Astrocyte of the cerebellum (primary cell): ENCODE data around the gene CDH16.
"Not testable (repeated sequence)": the region's sequence is repeated elsewhere in the genome, so short reads cannot be mapped to it uniquely, and the experiment has no call there.

ENCODE experiments used
- DNase-seq: peaks from one replicate; pipeline ENCODE4 v3.0.0-alpha.2; 2011; ENCODE audit warnings: low read depth
- H3K4me3 ChIP-seq: 2 replicates; pipeline ENCODE4 v1.5.1; 2011; ENCODE audit warnings: mild to moderate bottlenecking, low read depth, low read length, moderate library complexity
- CTCF ChIP-seq: IDR thresholded peaks from 2 replicates; pipeline ENCODE4 v1.5.1; 2012; ENCODE audit warnings: low read length, low read depth, moderate library complexity, mild to moderate bottlenecking; ENCODE audit errors: missing control alignments
- in situ Hi-C: cut with HindIII; loops from 2 replicates; pipeline ENCODE4 v1.10.0; 2017; ENCODE audit warnings: low sequenced_read_pairs

Gene CDH16

GRCh38 chr16:66873685-66874055, 45.0 kb downstream of the CDH16 start:
- no peak for TF ChIP-seq CTCF
- DNase-seq, result no peak
- no peak overlapping the region for H3K4me3 ChIP-seq
- in situ Hi-C loops, result no loop called here

- peak overlapping the region; percentile 34 for H3K4me3 ChIP-seq
- DNase-seq, result peak; percentile 96
- TF ChIP-seq CTCF, result peak; percentile 89
- in situ Hi-C loops, result no loop called here
Measured at GRCh38 chr16:66872943-66873684, 45.6 kb downstream of the CDH16 start.

GRCh38 chr16:66872559-66872942, 46.1 kb downstream of the CDH16 start:
- no peak for TF ChIP-seq CTCF
- peak overlapping the region; percentile 34 for H3K4me3 ChIP-seq
- in situ Hi-C loops, result no loop called here
- no peak for DNase-seq

DNA sequence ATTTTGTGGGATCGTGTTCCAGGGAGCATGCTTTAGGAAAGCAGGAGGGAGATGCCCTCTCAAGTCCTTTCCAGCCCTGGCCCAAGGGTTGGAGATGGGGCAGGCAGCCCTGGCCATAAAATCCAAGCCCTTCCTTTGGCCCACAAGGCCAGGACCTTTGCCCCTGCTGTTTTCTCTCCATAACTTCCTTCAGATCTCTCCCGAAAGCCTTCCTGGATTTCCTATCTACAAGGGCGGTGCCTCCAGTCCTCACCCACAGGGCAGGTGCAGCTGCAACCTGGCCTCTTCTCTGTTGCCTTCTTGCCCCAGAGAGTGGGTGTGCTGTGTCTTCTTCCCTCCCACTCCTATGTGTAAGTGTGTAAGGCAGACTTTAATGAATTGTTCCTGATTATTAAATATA, 46.8 kb downstream of the CDH16 start:
- DNase-seq, result no peak
- in situ Hi-C loops, result no loop called here
- H3K4me3 ChIP-seq, result no peak overlapping the region
- TF ChIP-seq CTCF, result no peak

DNA sequence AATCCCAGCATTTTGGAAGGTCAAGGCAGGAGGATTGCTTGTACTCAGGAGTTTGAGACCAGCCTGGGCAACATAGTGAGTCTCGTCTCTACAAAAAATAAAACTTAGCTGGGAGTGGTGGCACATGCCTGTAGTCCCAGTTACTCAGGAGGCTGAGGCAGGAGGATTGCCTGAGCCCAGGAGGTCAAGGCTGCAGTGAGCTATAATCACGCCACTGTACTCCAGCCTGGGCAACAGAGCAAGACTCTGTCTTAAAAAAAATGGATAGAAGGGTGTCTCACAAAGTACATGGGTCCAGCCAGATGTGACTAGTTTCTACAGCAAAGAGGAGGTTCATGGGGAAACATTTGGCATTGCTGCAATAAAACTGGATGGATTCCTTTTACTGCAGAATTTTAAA, 47.3 kb downstream of the CDH16 start:
- DNase-seq, in situ Hi-C loops, H3K4me3 ChIP-seq: not testable (repeated sequence)

DNA sequence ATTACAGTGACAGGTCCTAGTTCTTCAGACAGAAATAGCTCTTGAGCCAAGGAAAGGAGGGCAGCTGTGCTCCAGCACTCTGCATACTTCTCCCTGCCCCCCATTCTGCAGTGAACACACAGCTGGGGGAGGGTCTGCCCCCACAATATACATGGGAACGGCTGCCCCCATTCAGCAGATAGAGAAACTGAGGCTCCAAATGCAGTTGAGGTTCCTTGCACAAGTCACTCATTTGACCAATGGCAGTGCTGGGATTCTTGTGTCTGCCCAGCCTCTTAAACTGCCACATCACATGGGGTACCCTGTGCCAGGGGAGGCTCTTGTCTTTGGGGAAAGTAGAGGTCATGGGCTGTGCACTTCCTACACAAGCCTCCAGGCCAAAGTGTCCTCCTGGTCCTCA, 49.3 kb downstream of the CDH16 start:
- no peak for TF ChIP-seq CTCF
- no peak for DNase-seq
- H3K4me3 ChIP-seq, result no peak overlapping the region
- in situ Hi-C loops, result no loop called here

DNA sequence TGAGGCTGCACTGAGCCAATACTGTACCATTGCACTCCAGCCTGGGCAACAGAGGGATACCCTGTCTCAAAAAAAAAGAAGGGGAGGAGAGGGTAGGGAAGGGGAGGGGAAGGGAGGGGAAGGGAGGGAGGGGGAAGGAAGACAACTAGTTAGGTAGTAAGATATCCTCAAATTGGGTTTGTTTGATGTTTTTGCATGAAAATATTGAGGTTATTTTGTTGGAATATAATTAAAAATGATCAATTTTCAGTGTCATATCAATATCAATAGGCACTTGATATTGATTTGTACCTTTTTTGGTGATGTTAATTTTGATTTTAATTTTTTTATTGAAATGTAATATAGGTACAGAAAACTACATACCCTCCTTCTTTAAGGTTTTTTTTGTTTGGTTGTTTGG, 55.0 kb downstream of the CDH16 start:
- no peak for TF ChIP-seq CTCF
- in situ Hi-C loops, result no loop called here
- DNase-seq, result no peak
- H3K4me3 ChIP-seq, result no peak overlapping the region
